ENCODE data around the gene GORAB. TPM values are rescaled to one million over a fixed set of nuclear protein-coding genes. Genes with fewer than 3 reads are reported as not detected.
A peak's percentile ranks its signal among the peaks of the same experiment; 100 is the strongest.

GORAB gene
- total and polyA plus RNA-seq, 9 of the 15 experiments (the other 6 are each of a cell fraction or from before 2014, with no cell fraction given): 4.4 to 12.9 (median 8.9) TPM

DNA sequence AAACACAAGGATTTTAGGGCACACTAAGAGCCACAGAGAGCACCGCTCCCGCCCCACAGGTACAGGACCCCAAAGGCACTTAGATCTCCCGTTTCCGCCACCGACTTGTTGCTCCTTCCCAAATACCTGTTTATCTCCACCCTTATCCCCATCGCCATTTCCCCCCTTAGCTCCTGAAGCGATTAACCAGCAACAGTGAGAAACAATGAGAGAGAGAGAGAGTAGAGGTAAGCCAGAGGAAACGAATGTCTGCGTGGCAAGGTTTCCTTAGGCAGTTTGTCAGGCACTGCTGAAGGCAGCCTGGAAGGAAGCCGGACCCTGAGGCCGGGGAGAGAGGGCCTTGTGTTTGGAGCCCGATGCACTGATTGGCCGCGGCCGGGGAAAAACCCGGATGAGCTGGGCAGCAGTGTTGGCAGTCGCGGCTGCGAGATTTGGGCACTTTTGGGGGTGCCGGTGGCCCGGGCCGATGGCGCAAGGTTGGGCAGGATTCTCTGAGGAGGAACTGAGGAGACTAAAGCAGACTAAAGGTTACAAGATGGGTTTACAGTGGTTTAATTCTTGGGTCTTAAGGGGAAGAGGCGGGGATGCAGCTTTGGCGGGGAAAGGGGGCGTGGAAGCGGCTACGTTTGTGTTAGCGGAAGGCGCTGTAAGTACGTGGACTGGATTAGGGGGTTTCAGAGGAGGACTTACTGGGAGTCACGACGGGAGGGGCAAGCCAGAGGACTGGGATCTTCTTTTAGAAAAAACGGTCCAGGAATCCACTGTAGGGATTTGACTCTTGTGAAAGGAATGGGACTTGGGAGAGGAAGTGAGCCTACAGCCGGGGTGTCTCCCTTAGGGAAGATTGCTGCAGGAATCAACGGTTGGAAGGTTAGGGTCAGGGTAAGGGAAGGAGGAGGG lies at the start of gene GORAB (continued):
- TF ChIP-seq PCBP1 (IDR thresholded peaks at IDR 0.05; ENCODE audit: low read depth, low read length, poor library complexity, severe bottlenecking): no peak
- TF ChIP-seq ZBTB40 (IDR thresholded peaks at IDR 0.05): no peak
- TF ChIP-seq ZBTB40 (CRISPR knock-in tag; IDR thresholded peaks at IDR 0.05): no peak
- TF ChIP-seq, protein P1, sequence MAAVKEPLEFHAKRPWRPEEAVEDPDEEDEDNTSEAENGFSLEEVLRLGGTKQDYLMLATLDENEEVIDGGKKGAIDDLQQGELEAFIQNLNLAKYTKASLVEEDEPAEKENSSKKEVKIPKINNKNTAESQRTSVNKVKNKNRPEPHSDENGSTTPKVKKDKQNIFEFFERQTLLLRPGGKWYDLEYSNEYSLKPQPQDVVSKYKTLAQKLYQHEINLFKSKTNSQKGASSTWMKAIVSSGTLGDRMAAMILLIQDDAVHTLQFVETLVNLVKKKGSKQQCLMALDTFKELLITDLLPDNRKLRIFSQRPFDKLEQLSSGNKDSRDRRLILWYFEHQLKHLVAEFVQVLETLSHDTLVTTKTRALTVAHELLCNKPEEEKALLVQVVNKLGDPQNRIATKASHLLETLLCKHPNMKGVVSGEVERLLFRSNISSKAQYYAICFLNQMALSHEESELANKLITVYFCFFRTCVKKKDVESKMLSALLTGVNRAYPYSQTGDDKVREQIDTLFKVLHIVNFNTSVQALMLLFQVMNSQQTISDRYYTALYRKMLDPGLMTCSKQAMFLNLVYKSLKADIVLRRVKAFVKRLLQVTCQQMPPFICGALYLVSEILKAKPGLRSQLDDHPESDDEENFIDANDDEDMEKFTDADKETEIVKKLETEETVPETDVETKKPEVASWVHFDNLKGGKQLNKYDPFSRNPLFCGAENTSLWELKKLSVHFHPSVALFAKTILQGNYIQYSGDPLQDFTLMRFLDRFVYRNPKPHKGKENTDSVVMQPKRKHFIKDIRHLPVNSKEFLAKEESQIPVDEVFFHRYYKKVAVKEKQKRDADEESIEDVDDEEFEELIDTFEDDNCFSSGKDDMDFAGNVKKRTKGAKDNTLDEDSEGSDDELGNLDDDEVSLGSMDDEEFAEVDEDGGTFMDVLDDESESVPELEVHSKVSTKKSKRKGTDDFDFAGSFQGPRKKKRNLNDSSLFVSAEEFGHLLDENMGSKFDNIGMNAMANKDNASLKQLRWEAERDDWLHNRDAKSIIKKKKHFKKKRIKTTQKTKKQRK (IDR thresholded peaks at IDR 0.05; ENCODE audit: borderline replicate concordance, low read depth, low read length): no peak
- TF ChIP-seq MTA2 (IDR thresholded peaks at IDR 0.05; ENCODE audit: low read depth): no peak
- TF ChIP-seq ZNF449 (CRISPR knock-in tag; IDR thresholded peaks at IDR 0.05): peak; percentile 75; the same call in 1 of the 2 replicates
- peak; percentile 37 to 48 for TF ChIP-seq NRF1 (conservative IDR thresholded peaks at IDR 0.05 in 1 of 2, IDR thresholded peaks at IDR 0.05 in 1 of 2)
- TF ChIP-seq ZNF146 (CRISPR knock-in tag; IDR thresholded peaks at IDR 0.05; ENCODE audit: unreplicated experiment): no peak
- TF ChIP-seq, protein P2, sequence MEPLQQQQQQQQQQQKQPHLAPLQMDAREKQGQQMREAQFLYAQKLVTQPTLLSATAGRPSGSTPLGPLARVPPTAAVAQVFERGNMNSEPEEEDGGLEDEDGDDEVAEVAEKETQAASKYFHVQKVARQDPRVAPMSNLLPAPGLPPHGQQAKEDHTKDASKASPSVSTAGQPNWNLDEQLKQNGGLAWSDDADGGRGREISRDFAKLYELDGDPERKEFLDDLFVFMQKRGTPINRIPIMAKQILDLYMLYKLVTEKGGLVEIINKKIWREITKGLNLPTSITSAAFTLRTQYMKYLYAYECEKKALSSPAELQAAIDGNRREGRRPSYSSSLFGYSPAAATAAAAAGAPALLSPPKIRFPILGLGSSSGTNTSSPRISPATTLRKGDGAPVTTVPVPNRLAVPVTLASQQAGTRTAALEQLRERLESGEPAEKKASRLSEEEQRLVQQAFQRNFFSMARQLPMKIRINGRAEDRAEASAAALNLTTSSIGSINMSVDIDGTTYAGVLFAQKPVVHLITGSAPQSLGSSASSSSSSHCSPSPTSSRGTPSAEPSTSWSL (CRISPR knock-in tag; IDR thresholded peaks at IDR 0.05; ENCODE audit: borderline replicate concordance): no peak

Measured in K562 (cell line).